Choroid plexus epithelial cell (primary cell): ENCODE measurements around the gene TBX19.

Experiments used
- DNase-seq: peaks from one replicate; pipeline ENCODE4 v3.0.0-alpha.2; 2010; ENCODE audit warnings: low read depth
- H3K4me3 ChIP-seq: 2 replicates; pipeline ENCODE4 v1.5.1; 2011; ENCODE audit warnings: low read depth, mild to moderate bottlenecking, control low read depth, low read length, moderate library complexity
- TF ChIP-seq, protein P1 (sequence below): conservative IDR thresholded peaks from 2 replicates; pipeline ENCODE4 v1.5.1; 2011; ENCODE audit warnings: low read depth, mild to moderate bottlenecking, control low read depth, inconsistent platforms, low read length, moderate library complexity

TBX19 gene

DNA sequence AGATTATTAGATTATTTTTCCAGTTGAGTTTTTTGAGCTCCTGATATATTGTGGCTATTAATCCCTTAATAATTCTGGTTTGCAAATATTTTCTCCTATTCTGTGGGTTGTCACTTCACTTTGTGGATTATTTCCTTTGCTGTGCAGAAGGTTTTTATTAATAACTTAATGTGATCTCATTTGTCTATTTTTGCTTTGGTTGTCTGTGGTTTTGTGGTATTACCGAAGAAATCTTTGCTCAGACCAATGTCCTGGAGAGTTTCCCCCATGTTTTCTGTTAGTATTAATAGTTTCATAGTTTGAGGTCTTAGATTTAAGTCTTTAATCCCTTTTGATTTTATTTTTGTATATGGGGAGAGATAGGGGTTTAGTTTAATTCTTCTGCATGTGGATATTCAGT, 7.1 kb upstream of the TBX19 start:
- TF ChIP-seq, protein P1, sequence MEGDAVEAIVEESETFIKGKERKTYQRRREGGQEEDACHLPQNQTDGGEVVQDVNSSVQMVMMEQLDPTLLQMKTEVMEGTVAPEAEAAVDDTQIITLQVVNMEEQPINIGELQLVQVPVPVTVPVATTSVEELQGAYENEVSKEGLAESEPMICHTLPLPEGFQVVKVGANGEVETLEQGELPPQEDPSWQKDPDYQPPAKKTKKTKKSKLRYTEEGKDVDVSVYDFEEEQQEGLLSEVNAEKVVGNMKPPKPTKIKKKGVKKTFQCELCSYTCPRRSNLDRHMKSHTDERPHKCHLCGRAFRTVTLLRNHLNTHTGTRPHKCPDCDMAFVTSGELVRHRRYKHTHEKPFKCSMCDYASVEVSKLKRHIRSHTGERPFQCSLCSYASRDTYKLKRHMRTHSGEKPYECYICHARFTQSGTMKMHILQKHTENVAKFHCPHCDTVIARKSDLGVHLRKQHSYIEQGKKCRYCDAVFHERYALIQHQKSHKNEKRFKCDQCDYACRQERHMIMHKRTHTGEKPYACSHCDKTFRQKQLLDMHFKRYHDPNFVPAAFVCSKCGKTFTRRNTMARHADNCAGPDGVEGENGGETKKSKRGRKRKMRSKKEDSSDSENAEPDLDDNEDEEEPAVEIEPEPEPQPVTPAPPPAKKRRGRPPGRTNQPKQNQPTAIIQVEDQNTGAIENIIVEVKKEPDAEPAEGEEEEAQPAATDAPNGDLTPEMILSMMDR = no peak
- peak; percentile 29 for DNase-seq
- H3K4me3 ChIP-seq = no peak overlapping the region

DNA sequence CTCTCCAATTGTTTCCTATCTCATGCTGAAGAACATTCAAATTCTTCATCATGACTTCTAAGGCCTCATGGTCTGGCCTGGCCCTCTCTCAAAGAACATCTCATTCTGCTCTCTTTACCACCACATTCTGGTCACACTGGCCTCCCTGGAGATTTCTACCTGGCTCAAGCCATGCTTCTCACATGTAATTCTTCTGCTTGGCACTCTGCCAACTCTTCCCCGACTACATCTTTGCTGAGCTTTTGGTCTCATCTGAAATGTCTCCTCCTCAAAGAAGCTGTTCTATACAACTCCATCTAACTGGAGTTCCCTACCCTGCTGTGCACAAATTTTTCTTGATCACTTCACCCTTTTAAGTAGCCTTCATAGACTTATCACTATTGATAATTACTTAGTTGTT, 1.4 kb upstream of the TBX19 start:
- TF ChIP-seq, protein P1 = no peak
- DNase-seq = no peak
- no peak overlapping the region for H3K4me3 ChIP-seq

DNA sequence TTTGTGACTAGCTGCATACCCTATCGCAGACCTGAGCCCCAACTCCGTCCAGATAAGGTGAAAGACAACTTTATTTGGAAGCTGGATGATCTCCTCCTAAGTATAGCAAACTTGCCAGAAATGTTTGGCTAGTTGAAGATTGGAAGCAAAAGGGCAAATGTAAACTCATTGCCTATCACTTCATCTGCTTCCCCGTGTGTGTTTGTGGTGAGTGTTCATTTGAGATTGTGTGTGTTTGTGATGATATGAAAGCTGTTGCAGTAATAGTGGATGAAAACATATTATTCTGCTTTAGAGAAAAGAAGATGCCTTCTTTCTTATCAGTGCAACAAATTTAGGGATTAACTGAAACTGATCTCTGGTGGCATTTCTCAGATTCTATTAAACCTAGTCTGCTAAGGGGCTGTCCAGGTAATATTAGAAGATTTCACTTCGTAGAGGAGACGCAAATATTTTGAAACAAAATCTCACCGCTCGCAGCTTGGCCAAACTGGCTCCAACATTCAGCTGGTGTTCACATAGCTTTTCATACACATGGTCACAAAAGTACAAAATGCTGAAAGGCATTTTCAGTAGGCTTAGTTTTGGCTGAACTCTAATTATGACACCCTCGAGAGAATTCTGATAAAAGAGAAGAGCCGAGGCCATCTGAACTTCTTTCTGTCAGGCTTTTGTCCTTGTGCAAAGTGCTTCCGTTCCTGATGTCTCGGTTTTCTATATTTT, 1.1 kb downstream of the TBX19 start:
- H3K4me3 ChIP-seq = no peak overlapping the region
- no peak for DNase-seq
- TF ChIP-seq, protein P1 = no peak

DNA sequence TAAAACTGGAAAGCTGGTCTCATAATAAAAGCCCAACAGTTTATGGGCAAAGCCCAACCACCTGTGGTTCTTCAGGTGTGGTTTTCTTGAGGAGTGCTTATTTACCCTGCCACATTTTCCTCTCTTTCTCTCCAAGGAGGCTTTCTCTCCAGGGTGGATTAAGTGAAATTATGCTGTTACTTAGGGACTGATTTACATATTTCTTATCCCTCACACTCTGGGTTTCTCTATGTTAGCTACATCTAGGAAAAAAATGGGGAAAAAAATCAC, 4.8 kb downstream of the TBX19 start:
- TF ChIP-seq, protein P1 = no peak
- no peak overlapping the region for H3K4me3 ChIP-seq
- no peak for DNase-seq

DNA sequence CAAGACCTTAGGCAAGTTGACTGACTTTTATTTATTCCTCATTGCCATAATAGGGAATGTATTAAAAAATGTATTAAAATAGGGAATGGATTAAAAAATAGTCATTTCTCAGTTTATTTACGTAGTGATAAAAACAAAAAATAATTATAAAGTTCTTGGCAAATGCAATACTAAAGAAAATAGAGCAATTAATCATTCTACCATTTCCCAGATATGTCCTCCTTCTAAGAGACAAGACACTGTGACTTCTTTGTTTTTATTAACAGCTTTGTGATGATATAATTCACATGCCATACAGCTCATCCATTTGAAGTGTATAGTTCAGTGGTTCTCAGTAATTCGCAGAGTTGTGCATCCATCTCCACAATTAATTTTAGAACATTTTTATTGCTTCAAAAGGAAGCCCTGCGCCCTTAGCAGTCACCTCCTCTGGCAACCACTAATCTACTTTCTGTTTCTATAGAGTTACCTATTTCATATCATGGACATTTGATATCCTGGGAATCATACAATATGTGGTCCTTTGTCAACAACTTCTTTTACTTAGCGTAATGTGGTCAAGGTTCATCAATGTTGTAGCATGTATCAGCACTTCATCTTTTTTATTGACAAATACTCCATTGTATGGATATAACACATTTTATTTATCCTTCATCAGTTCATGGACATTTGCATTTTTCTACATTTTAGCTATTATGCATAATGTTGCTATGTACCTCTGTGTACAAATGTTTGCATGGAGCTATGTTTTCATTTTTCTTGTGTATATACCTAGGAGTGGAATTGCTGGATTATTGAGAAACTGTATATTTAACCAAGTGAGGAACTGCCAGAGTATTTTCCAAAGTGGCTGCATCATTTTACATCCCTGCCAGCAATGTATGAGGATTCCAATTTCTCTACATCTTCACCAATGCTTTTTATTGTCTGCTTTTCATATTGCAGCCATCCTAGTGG, 5.6 kb downstream of the TBX19 start:
- DNase-seq = no peak
- no peak overlapping the region for H3K4me3 ChIP-seq
- TF ChIP-seq, protein P1 = no peak

DNA sequence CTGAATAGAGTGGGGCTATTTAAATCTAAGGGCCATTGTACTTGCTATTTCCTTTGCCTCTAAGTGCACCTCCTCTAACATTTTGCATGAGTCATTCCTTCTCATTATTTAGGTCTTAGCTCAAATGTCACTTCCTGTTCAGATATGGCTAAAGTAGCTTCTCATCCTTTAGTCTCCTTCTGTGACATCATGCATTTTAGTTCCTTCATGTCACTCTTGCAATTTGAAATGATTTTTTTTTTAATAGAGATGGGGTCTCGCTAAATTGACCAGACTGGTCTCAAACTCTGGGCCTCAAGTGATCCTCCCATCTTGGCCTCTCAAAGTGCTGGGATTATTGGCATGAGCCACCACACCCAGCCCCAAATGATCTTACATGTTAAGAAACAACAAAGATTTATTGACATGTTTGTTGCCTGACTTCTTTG, 6.6 kb downstream of the TBX19 start:
- DNase-seq = peak; percentile 77
- TF ChIP-seq, protein P1 = no peak
- no peak overlapping the region for H3K4me3 ChIP-seq
